ENCODE measurements around the gene FAM3A.

GRCh38 chrX:154468217-154468616 is 47.8 kb downstream of the FAM3A start:
- no peak for TF ChIP-seq TEAD4 (CRISPR knock-in tag; IDR thresholded peaks at IDR 0.05)
- TF ChIP-seq CTCF (IDR thresholded peaks at IDR 0.05) = no peak
- no peak for TF ChIP-seq ESRRA (CRISPR knock-in tag; IDR thresholded peaks at IDR 0.05; ENCODE audit: borderline replicate concordance)
- no peak for TF ChIP-seq CBFB (CRISPR knock-in tag; IDR thresholded peaks at IDR 0.05; ENCODE audit: low read depth)
- TF ChIP-seq MAX (CRISPR knock-in tag; IDR thresholded peaks at IDR 0.05) = no peak
